EH (cell line): ENCODE data around the gene NUDT3.
A peak's percentile ranks its signal among the peaks of the same experiment; 100 is the strongest.
"Not testable (repeated sequence)": the region's sequence is repeated elsewhere in the genome, so short reads cannot be mapped to it uniquely, and the experiment has no call there.

Experiments used
- DNase-seq: peaks from one replicate; pipeline ENCODE4 v3.0.0-alpha.2; 2015; ENCODE audit warnings: low read depth

NUDT3 gene

DNA sequence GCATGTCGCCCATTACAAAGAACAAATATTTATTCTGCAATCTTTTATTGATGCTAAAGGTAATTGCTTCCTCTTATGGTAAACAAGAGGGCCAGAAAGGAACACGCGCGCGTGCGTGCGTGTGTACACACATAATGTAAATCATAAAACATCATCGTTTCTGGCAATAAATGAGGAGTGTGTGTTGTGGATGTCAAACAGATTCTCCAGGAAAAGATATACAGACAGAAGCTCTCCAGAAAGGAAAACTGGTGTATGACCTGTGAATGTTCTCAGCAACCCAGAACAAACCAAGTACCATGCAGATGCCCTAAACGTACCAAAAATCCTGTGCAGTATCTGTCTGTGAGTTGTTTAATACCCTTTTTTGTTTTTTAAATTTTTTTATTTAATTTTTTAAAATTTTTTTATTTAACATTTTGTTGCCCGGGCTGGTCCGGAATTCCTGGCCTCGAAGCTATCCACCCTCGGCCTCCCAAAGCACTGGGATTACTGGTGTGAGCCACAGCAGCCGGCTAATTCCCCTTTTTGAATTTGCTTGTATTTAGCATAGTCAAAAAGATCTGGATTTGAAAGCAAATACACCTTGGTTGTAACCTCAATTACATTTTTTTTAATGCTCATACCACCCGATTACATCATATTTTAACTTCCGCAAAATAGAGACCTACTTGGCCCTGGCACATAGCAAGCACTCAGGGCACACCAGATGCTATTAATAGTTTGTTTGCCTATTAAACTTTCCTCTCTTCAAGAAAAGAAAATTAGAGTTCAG is 909 bp upstream of the NUDT3 start:
- DNase-seq: no peak

DNA sequence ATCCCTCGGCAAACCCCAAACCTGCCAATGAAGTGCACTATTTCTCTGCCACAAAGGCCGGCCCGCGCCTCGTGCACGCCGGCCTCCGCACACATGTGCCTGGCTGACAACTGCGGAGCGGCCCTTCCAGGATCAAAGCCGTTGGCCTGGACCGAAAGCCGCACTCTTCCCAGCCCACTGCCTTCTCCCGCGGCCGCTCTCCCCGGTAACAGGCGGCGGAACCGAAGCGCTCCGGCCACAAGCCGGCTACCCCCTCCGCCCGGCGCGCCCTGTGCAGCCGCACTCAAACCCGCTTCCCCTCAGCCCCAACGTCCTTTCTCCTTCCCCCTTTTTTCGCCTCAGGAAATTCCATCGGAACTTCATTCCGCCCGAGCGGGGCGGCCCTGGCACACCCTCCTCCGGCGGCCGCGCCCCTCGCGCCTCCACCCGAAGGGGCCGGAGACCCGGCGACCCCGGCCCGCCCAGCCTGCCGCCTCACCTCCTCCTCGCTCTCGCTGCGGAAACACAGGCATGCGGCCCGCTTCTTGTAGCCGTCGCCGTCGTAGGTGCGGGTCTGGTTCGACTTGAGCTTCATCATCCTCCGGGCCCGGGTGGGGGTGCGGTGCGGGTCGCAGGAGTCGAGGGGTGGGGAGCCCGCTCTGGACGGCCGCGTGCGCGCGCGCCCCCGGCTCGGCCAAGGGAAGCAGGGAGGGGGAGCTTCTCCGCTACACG is 528 bp downstream of the NUDT3 start:
- DNase-seq: peak; percentile 55

DNA sequence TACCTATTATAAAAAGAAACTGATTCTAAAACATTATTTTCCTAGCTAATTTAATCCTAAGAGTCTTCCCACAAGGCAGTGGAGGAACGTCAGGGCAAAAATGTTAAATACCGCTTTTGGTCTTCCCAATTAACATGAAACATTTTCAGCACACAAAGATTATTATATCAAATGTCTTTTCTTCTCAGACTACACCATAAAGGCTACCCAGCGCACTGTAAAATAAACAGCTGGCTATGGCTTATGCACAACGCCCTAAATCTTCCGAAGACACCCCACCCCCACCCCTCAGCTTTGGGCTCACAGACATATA is 1.0 kb downstream of the NUDT3 start:
- DNase-seq: no peak

DNA sequence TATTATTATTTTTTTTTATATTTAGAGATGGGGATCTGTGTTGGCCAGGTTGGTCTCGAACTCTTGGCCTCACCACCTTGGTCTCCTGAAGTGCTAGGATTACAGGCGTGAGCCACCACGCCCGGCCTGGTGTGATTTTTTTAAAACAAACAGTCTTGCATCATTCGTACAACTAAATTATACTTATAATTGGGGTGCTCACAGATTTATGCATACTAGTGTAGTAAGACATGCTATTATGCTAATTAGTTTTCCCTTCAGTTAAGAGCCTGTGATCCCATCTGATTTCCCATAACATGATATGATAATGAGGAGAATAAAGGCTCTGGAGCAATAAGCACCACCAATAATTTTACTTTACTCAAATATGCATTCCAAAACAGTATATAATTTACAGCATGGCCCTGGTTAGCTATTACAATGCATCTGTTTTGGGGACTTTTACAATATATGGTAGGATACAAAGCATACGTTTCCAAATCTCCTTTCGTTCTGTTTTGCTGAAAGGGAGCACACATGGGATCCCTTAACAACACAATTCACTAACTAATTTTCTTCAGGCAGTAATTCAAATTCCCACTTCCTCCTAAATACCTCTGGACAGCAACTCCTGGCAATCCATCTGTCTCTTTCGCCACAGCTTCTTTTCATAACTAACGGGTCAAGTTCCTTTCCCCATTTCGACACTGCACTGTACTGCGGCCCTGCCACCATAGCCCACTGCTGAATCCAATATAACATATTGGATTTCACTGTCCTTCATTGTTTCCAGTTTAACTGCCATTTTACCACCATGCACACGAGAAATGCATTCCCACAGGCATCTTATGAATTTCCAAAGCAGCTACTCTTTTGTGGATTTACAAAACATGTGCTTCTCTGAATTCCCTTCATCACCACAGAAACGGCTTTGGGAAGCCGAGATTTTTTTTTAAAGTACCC is 1.7 kb downstream of the NUDT3 start:
- DNase-seq: peak; percentile 87

DNA sequence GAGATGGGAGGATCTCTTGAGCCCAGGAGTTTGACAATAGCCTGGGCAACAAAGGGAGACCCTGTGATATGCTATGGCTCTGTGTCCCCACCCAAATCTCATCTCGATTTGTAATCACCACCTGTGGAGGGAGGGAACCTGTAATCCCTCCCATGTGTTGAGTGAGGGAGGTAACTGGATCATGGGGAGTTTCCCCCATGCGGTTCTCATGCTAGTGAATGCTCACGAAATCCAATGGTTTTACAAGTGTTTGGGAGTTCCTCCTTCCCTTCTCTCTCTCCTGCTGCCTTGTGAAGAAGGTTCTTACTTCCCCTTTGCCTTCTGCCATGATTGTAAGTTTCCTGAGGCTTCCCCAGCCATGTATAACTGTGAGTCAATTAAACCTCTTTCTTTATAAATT is 3.4 kb downstream of the NUDT3 start:
- DNase-seq: no peak

DNA sequence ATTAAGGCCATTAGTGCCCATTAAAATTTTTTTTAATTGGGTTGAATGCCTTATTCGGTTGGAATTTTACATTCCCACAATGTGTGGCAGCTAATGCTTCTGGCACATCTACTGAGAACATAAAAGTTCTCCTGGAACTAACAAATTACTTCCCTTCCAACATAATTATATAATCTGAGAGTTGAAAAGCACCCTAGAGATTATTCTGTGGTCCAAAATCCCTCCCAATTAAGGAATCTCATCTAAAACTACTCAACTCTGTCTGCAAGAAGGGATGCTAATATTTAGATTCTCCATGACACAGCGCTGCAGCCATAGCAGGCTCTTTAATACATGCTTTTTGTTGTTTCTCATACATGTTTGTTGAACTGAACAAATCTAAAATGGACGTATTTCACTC is 4.0 kb downstream of the NUDT3 start:
- no peak for DNase-seq

DNA sequence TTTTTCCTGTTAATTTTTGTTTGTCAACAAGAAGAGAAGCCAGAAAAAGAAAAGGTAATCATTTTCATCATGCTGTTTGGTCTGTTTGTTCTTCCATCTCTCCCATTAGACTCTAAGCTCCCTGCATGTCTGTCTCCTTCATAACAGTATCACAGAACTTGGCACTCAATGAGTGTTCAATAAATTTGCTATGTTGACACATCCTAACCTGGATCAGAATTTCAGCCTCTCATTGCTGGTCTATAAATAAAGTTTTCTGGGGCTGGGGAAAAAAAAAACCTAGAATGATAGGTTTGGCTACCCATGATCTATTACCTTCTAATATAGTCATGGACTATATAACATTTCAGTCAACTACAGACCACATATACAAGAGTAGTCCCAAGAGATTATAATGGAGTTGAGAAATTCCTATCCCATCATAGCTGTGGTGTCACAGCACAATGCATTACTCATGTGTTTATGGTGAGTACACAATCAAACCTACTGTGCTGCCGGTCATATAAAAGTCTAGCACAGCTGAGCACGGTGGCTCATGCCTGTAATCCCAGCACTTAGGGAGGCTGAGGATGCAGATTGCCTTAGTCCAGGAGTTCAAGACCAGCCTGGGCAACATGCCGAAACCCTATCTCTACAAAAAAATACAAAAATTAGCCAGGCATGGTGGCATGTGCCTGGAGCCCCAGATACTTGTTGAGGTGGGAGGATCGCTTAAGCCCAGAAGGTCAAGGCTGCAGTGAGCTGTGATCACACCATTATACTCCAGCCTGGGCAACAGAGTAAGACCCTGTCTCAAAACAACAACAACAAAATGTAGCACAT is 5.9 kb downstream of the NUDT3 start:
- peak; percentile 86 for DNase-seq

DNA sequence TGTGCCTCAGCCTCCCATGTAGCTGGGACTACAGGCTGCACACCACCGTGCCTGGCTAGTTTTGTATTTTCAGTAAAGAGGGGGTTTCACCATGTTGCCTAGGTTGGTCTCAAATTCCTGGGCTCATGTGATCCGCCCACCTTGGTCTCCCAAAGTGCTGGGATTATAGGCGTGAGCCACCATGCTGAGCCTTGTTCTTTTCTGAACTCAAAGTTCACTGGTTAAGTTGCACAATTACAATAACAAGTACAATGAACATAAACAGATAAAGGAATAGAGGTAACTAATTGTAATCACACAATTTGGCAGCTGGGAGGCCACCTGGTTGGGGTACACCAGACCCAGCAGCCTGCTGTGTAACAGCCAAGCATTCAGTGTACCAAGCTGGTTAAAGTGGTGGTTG is 6.7 kb downstream of the NUDT3 start:
- no peak for DNase-seq

DNA sequence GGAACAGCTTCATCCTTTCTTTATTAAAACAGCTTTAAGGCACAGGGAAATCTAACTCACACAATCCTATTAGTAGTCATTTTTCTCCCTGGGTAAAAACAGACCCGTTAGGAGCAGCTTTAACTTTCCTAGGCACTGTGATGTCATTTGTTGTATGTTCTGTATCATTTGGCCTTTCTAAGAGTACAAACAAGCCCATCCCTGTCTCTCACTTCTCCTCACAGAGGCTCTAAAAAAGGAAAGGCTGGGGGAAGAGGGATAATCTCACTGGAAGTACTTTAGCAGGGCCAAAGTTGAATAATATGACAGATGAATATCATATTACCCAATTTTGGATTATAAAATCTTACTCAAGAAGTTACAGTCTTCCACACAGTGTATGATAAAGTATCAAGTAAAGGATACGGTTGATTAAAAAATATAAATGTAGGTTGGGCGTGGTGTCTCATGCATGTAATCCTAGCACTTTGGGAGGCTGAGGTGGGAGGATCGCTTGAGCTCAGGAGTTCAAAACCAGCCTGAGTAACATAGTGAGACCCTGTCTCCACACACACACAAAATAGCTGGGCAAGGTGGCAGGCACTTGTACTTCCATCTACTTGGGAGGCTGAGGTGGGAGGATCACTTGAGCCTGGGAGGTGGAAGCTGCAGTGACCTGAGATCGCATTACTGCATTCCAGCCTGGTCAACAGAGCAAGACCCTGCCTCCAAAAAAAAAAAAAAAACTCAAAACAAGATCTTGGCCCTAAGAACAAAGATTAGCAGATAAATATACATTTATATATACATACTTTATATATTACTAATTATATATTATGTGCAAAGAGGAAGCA is 7.9 kb downstream of the NUDT3 start:
- DNase-seq: no peak

DNA sequence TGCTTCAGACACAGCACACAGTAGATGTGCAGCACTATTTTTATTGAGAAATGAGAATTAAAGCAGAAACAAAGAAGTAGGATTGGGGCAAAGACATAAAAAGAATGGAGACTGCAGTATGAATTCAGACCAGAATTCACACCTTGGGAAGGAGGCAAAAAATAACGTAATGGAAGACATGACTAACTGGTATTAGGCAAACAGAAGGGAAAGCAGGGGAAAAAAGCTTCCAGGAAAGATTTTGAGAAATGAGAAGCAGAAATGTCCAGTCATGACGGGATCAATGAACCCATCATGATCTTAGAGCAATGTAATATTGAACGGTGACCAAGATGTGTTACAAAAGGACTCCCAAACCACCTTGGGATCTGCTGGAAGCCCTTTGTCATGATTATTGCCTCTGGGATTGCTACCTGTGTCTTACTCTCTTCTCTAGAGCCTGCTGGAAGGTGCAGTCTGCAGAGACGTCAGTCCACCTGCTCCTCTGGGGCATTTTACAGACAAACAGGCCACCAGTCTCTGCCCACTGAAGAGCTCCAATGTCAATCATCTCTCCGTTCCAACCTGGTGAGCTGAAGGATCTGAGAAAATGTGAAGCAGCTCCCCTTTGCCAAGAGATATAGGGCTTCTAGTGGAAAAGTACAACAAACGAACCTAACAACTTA is 8.7 kb downstream of the NUDT3 start:
- no peak for DNase-seq

DNA sequence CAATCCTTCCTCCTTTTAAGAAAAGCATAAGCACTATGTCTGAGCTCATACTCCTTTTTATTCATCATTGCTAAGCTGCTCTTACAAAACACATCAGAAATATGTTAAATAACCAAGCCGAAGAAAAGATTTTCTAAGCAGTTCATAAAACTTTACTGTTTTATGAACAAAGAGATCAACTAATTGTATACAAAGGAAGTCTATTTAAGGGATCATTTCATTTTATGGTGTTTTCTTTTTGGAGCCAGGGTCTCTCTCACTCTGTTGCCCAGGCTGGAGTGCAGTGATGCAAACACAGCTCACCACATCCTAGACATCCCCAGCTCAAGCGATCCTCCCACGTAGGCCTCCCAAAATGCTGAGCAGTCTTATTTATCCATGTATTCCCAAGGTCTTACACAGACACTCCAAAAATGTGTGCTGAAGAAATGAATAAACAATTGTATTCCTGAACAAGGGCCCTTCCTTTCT is 9.3 kb downstream of the NUDT3 start:
- DNase-seq: peak; percentile 74

DNA sequence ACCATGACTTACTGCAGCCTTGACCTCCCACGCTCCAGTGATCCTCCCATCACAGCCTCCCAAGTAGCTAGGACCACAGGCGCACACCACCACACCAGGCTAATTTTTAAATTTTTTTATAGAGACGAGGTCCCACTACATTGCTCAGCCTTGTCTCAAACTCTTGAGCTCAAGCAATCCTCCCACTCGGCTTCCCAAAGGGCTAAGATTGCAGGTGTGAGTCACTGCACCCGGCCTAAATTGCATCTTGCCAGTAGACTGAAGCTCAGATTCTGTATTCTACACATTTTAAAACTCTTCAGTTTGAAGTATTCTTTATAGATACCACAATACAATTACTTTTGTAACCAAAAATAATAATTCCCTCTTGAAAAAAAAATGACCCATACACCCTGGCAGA is 11.4 kb downstream of the NUDT3 start:
- no peak for DNase-seq

DNA sequence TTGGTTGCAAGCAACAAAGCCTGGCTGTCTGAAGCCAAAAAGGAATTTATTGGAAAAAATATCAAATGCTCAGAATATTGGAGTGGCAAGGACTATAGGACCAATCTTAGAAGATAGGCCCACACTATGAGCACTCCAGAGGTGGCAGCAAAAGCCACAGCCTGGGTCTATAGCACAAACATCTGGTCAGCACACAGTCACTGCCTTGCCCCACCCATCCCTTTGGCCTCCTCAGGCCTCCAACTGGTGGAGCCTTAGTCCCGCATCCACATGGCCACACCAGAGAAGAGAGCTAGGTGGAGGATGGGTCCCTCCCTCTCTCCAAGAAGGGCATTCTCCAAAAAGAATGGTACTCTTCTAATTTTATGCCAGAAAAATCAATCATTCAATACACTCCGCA is 14.0 kb downstream of the NUDT3 start:
- DNase-seq: no peak

DNA sequence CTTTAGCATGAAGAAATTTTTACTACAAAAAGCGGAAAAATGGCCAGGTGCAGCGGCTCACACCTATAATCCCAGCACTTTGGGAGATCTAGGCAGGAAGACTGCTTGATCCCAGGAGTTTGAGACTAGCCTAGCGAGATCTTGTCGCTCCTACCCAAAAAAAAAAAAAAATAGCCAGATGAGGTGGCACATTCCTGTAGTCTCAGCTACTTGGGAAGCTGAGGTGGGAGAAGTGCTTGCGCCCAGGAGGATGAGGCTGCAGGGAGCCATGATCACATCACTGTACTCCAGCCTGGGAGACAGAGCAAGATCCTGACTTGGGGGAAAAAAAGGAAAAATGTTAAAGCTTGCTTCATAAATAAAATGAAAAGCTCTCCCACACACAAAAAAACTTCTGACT is 14.5 kb downstream of the NUDT3 start:
- no peak for DNase-seq

DNA sequence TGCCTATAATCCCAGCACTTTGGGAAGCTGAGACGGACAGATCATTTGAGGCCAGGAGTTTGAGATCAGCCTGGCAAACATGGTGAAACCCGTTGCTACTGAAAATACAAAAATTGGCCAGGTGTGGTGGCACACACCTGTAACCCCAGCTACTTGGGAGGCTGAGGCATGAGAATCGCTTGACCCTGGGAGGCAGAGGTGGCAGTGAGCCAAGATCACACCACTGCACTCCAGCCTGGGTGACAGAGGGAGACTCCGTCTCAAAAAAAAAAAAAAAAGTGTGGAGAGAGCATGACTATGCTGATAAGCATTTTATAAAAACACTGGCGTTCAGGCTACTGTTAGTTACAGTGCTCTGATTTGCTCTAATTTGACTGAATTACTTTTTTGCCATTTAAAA is 14.9 kb downstream of the NUDT3 start:
- not testable (repeated sequence) for DNase-seq

DNA sequence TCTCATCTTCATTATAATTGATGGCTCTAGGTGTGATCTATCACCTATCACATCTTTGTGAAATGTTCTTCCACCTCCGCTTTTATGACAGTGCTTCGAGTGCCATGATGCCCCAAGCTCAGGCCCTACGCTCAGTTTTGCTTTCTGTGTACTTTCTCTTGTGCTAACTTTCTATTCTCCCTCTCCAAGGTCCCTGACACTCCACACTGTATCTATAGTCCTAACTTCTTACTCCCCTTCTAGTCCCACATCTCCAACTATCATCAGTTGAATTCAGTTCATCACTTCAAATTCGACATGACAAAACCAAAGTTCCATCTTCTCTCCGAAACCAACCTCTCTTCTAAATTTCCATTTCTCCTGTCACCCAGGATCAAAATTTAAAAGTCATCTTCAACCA is 16.6 kb downstream of the NUDT3 start:
- no peak for DNase-seq

DNA sequence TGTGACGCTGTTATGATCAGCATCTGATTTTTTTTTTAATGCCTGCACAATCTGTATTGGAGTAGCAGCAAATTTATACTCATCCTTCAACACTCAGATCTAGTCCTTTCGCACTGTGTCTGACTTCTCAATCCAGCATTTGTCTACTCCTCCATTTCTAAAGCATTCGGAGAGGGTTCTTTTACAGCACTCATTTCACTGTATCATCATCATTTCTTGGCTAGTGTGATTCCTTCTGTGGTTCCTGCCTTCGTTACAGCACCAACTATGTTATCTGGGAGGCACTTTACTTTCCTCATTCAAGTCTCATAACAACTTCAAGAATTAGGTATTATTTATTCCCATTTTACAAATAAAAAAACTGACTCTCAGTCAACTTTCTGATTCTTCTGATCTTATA is 18.0 kb downstream of the NUDT3 start:
- no peak for DNase-seq

DNA sequence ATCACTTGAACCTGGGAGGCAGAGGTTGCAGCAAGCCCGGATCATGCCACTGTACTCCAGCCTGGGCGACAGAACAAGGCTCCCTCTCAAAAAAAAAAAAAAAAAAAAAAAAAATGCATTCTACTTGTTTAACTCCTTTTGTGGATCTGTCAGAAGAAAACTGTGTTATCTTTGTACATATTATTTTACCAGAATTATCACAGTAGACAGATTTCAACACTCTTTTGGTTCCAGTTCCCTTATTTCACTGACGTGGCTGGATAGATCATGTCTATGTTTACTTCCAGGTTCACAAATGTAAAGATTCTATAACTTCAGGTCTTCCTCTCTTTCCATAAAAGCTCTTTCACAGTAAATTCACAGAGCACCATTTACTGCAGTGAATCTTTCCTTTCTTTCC is 18.4 kb downstream of the NUDT3 start:
- no peak for DNase-seq

DNA sequence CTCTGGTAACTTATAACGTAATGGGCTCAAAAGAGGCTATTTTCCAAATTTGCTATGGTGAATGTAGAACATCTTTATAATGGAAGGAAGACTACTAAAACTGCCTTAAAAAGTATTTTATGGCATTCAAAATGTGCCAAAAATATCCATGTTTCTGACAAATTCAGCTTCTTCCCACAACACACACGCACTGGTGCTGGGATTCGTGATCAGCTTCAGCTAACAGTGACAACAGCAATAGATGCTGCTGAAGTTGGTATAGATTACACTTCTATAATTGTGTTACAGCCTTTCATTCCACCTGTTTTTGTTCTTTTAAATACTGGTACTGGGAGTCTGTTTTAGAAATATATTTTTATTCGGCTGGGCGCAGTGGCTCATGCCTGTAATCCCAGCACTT is 19.0 kb downstream of the NUDT3 start:
- DNase-seq: no peak

DNA sequence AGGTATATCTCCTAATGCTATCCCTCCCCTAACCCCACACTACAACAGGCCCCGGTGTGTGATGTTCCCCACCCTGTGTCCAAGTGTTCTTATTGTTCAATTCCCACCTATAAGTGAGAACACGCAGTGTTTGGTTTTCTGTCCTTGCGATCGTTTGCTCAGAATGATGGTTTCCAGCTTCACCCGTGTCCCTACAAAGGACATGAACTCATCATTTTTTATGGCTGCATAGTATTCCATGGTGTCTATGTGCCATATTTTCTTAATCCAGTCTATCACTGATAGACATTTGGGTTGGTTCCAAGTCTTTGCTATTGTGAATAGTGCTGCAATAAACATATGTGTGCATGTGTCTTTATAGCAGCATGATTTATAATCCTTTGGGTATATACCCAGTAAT is 20.6 kb downstream of the NUDT3 start:
- DNase-seq: not testable (repeated sequence)
